NB4 (cell line): Measurements from ENCODE around the gene DHCR24.

Experiments used
- CTCF ChIP-seq: IDR thresholded peaks from one replicate; pipeline ENCODE4 v1.5.1; 2012; ENCODE audit warnings: low read depth, low read length
- MAX ChIP-seq: IDR thresholded peaks from 2 replicates; pipeline ENCODE4 v1.6.1; 2011; ENCODE audit warnings: low read depth, low read length
- POLR2A ChIP-seq: IDR thresholded peaks from 2 replicates; pipeline ENCODE4 v1.6.1; 2011; ENCODE audit warnings: mild to moderate bottlenecking; ENCODE audit not compliant: insufficient read length; ENCODE audit errors: extremely low read depth

DNA sequence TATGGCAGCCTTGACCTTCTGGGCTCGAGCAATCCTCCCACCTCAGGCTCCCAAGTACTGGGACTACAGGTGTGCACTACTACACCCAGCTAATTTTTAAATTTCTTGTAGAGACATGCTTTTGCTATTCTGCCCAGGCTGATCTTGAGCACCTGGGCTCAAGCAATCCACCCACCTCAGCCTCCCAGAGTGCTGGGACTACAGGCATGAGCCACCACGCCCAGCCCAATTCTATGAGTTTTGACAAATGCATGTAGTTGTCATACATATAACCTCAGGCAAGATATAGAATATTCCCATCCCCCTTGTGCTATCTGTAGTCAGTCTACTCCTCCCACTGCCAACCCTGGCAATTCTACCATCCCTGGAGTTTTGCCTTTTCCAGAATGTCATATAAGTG is 47.2 kb downstream of the DHCR24 start:
- TF ChIP-seq POLR2A = no peak
- no peak for TF ChIP-seq CTCF
- no peak for TF ChIP-seq MAX
